ENCODE results near the gene CACFD1. TPM values are rescaled to one million over a fixed set of nuclear protein-coding genes. Genes with fewer than 3 reads are reported as not detected.

The CACFD1 gene
- polyA plus RNA-seq, 1 donor from 2014 or later: 75.4 TPM

DNA sequence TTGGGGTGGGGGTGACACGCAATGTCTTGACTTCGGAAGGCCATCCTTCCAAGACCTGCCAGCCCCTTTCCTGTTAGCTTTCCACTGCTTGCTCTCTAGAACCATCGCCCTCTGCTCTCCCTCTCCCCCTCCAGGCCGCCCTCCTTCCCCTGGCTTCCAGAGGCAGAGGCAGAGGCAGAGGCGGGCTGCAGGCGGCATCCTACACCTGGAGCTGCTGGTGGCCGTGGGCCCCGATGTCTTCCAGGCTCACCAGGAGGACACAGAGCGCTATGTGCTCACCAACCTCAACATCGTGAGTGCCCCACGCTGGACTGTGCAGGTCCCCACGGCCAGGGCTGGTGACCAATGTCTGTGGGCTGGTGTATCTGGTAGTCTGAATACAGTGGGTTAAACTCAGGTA lies 35.6 kb upstream of the CACFD1 start:
- no peaks in the 10 kb centered on the region for H3K79me2 ChIP-seq (replicated peaks; ENCODE audit: insufficient read depth, low read length)
- H3K9me3 ChIP-seq (ENCODE audit: low read length): peaks cover 10% of the 10 kb centered on the region
- no peak overlapping the region for H3K4me3 ChIP-seq (ENCODE audit: low read length)
- H3K27ac ChIP-seq (ENCODE audit: low read length): no peak overlapping the region
- peaks cover 15% of the 10 kb centered on the region for H3K27me3 ChIP-seq (ENCODE audit: insufficient read depth, low read depth, low read length)
- H3K36me3 ChIP-seq (ENCODE audit: insufficient read depth, low read length): no peaks in the 10 kb centered on the region
- H4K20me1 ChIP-seq (ENCODE audit: insufficient read depth): no peaks in the 10 kb centered on the region
- TF ChIP-seq EP300 (conservative IDR thresholded peaks at IDR 0.05; ENCODE audit: poor library complexity, severe bottlenecking) (no peak), EZH2 (IDR thresholded peaks at IDR 0.05; ENCODE audit: borderline replicate concordance, insufficient read depth, low read length, poor library complexity, severe bottlenecking) (no peak), SMC3 (conservative IDR thresholded peaks at IDR 0.05; ENCODE audit: poor library complexity) (no peak), RAD21 (conservative IDR thresholded peaks at IDR 0.05) (no peak), CTCF (IDR thresholded peaks at IDR 0.05; ENCODE audit: poor library complexity, severe bottlenecking) (no peak), TAF1 (IDR thresholded peaks at IDR 0.05; ENCODE audit: low read depth) (no peak), POLR2AphosphoS5 (IDR thresholded peaks at IDR 0.05) (no peak), MXI1 (conservative IDR thresholded peaks at IDR 0.05; ENCODE audit: poor library complexity, severe bottlenecking) (no peak)
- TF ChIP-seq, protein P1, sequence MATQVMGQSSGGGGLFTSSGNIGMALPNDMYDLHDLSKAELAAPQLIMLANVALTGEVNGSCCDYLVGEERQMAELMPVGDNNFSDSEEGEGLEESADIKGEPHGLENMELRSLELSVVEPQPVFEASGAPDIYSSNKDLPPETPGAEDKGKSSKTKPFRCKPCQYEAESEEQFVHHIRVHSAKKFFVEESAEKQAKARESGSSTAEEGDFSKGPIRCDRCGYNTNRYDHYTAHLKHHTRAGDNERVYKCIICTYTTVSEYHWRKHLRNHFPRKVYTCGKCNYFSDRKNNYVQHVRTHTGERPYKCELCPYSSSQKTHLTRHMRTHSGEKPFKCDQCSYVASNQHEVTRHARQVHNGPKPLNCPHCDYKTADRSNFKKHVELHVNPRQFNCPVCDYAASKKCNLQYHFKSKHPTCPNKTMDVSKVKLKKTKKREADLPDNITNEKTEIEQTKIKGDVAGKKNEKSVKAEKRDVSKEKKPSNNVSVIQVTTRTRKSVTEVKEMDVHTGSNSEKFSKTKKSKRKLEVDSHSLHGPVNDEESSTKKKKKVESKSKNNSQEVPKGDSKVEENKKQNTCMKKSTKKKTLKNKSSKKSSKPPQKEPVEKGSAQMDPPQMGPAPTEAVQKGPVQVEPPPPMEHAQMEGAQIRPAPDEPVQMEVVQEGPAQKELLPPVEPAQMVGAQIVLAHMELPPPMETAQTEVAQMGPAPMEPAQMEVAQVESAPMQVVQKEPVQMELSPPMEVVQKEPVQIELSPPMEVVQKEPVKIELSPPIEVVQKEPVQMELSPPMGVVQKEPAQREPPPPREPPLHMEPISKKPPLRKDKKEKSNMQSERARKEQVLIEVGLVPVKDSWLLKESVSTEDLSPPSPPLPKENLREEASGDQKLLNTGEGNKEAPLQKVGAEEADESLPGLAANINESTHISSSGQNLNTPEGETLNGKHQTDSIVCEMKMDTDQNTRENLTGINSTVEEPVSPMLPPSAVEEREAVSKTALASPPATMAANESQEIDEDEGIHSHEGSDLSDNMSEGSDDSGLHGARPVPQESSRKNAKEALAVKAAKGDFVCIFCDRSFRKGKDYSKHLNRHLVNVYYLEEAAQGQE (IDR thresholded peaks at IDR 0.05; ENCODE audit: borderline replicate concordance): no peak
- H3K4me2 ChIP-seq (ENCODE audit: low read length): no peak overlapping the region
- H2AFZ ChIP-seq (ENCODE audit: low read depth, low read length): no peak overlapping the region
- H3K9ac ChIP-seq (ENCODE audit: low read length): no peak overlapping the region
- H3K9me2 ChIP-seq (ENCODE audit: insufficient read depth, low read length): no peaks in the 10 kb centered on the region
- H3F3A ChIP-seq (ENCODE audit: insufficient read depth, low read length, poor library complexity, severe bottlenecking): no peaks in the 10 kb centered on the region

- Histone ChIP-seq H3K4me3 (ENCODE audit: low read length) (no peak overlapping the region), H3K9me2 (ENCODE audit: insufficient read depth, low read length) (no peaks in the 10 kb centered on the region), H2AFZ (ENCODE audit: low read depth, low read length) (no peak overlapping the region), H3K4me2 (ENCODE audit: low read length) (no peak overlapping the region), H3K36me3 (ENCODE audit: insufficient read depth, low read length) (no peaks in the 10 kb centered on the region), H3K27ac (ENCODE audit: low read length) (no peak overlapping the region), H4K20me1 (ENCODE audit: insufficient read depth) (no peaks in the 10 kb centered on the region), H3F3A (ENCODE audit: insufficient read depth, low read length, poor library complexity, severe bottlenecking) (no peaks in the 10 kb centered on the region), H3K9me3 (ENCODE audit: low read length) (peaks cover 10% of the 10 kb centered on the region), H3K9ac (ENCODE audit: low read length) (no peak overlapping the region), H3K27me3 (ENCODE audit: insufficient read depth, low read depth, low read length) (peaks cover 24% of the 10 kb centered on the region), H3K79me2 (replicated peaks; ENCODE audit: insufficient read depth, low read length) (no peaks in the 10 kb centered on the region)
- TF ChIP-seq EP300 (conservative IDR thresholded peaks at IDR 0.05; ENCODE audit: poor library complexity, severe bottlenecking) (no peak), EZH2 (IDR thresholded peaks at IDR 0.05; ENCODE audit: borderline replicate concordance, insufficient read depth, low read length, poor library complexity, severe bottlenecking) (no peak), SMC3 (conservative IDR thresholded peaks at IDR 0.05; ENCODE audit: poor library complexity) (no peak), MXI1 (conservative IDR thresholded peaks at IDR 0.05; ENCODE audit: poor library complexity, severe bottlenecking) (no peak), RAD21 (conservative IDR thresholded peaks at IDR 0.05) (no peak), POLR2AphosphoS5 (IDR thresholded peaks at IDR 0.05) (no peak), CTCF (IDR thresholded peaks at IDR 0.05; ENCODE audit: poor library complexity, severe bottlenecking) (no peak), TAF1 (IDR thresholded peaks at IDR 0.05; ENCODE audit: low read depth) (no peak)
- TF ChIP-seq, protein P1 (IDR thresholded peaks at IDR 0.05; ENCODE audit: borderline replicate concordance): no peak
These were observed 34.6 kb upstream of the CACFD1 start for GRCh38 chr9:133425049-133425632.
